Right lobe of liver (tissue), 4 donors: Measurements from ENCODE around the gene ATMIN.

Source experiments
- CTCF ChIP-seq, 4 donors: fragments of 200-600 bp in 3 of 4; fragments of 450-650 bp in 1 of 4; IDR thresholded peaks; one replicate each; pipeline versions ENCODE4 v1.5.1 to v1.8.0; 2016 to 2022; ENCODE audit warnings: antibody characterized with exemption in 4 of 4, mild to moderate bottlenecking in 2 of 4
- POLR2A ChIP-seq: fragments of 450-650 bp; IDR thresholded peaks from one replicate; pipeline ENCODE4 v1.6.1; 2017; ENCODE audit warnings: antibody characterized with exemption, mild to moderate bottlenecking
- donor health status: DM: no; HTN: no; CAD: no.
- donor health status: DM: no; HTN: no; CAD: no.
- donor health status: DM: no; HTN: yes; CAD: no.

GRCh38 chr16:81006813-81007695 is 28.6 kb upstream of the ATMIN start, which contains the start of the genes CENPN and CMC2:
- TF ChIP-seq POLR2A (peak; percentile 87), CTCF (IDR thresholded peaks at IDR 0.05) (peak in 2 of 4 donors; percentile 8)
